GM18508 (cell line): ENCODE results near the gene NDUFB8.
"Not testable (repeated sequence)": the region's sequence is repeated elsewhere in the genome, so short reads cannot be mapped to it uniquely, and the experiment has no call there.

ENCODE experiments used
- ATAC-seq: cut with Tn5 transposase; IDR thresholded peaks from one replicate; pipeline ENCODE4 v1.9.1; 2021; ENCODE audit warnings: moderate number of reproducible peaks; ENCODE audit not compliant: insufficient read depth, unreplicated experiment

Gene NDUFB8

GRCh38 chr10:100529475-100530298 is at the start of gene NDUFB8:
Gene NDUFB8 (minus strand): TSS chr10:100529871. CDS start chr10:100529851, 20 bp downstream.
- no peak for ATAC-seq

- ATAC-seq: no peak
These were observed 46.6 kb upstream of the NDUFB8 start for GRCh38 chr10:100576282-100576635.

GRCh38 chr10:100575585-100576281 is 46.1 kb upstream of the NDUFB8 start:
- no peak for ATAC-seq

- ATAC-seq: not testable (repeated sequence)
These were observed 45.5 kb upstream of the NDUFB8 start for GRCh38 chr10:100575146-100575545.

- ATAC-seq: no peak
These were observed 41.6 kb upstream of the NDUFB8 start for GRCh38 chr10:100571084-100571856.

GRCh38 chr10:100570506-100570905 is 40.8 kb upstream of the NDUFB8 start:
- no peak for ATAC-seq

GRCh38 chr10:100569687-100570481 is 40.2 kb upstream of the NDUFB8 start:
- ATAC-seq: no peak

- ATAC-seq: no peak
These were observed 39.2 kb upstream of the NDUFB8 start for GRCh38 chr10:100568912-100569311.

- no peak for ATAC-seq
These were observed 38.2 kb upstream of the NDUFB8 start for GRCh38 chr10:100567826-100568225.

GRCh38 chr10:100567249-100567648 is 37.6 kb upstream of the NDUFB8 start:
- ATAC-seq: no peak

- no peak for ATAC-seq
These were observed 36.9 kb upstream of the NDUFB8 start for GRCh38 chr10:100566561-100566960.

GRCh38 chr10:100565206-100565985 is 35.7 kb upstream of the NDUFB8 start:
- ATAC-seq: no peak

- ATAC-seq: no peak
These were observed 32.5 kb upstream of the NDUFB8 start for GRCh38 chr10:100562008-100562672.

- ATAC-seq: no peak
These were observed 31.3 kb upstream of the NDUFB8 start for GRCh38 chr10:100561005-100561404.

- no peak for ATAC-seq
These were observed 30.6 kb upstream of the NDUFB8 start for GRCh38 chr10:100560248-100560647.

- ATAC-seq: no peak
These were observed 25.2 kb upstream of the NDUFB8 start for GRCh38 chr10:100554902-100555301.

- no peak for ATAC-seq
These were observed 24.3 kb upstream of the NDUFB8 start for GRCh38 chr10:100553929-100554328.

GRCh38 chr10:100551738-100552137 is 22.1 kb upstream of the NDUFB8 start:
- no peak for ATAC-seq

- no peak for ATAC-seq
These were observed 21.5 kb upstream of the NDUFB8 start for GRCh38 chr10:100551196-100551595.
